ENCODE data around the gene GJB2.

The GJB2 gene

GRCh38 chr13:20193162-20193906 lies 596 bp upstream of the GJB2 start:
- Histone ChIP-seq H3K9me3 (ENCODE audit: control insufficient read depth, low read length) (no peaks in the 10 kb centered on the region), H3K27ac (ENCODE audit: insufficient read depth, low read length, poor library complexity, severe bottlenecking) (no peak overlapping the region), H3K4me1 (ENCODE audit: control insufficient read depth, insufficient read depth, low read length, poor library complexity, severe bottlenecking) (peaks cover 26% of the 10 kb centered on the region), H3K27me3 (replicated peaks; ENCODE audit: control insufficient read depth, insufficient read depth, low read length, poor library complexity, severe bottlenecking) (peaks cover 56% of the 10 kb centered on the region), H3K36me3 (ENCODE audit: control insufficient read depth, insufficient read depth, low read length) (no peaks in the 10 kb centered on the region), H3K4me3 (ENCODE audit: insufficient read depth, low read depth, low read length, poor library complexity, severe bottlenecking) (peak overlapping the region; percentile 56)
- no peak for DNase-seq

GRCh38 chr13:20192158-20192835 lies 441 bp downstream of the GJB2 start:
- Histone ChIP-seq H3K4me3 (ENCODE audit: insufficient read depth, low read depth, low read length, poor library complexity, severe bottlenecking) (peak overlapping the region; percentile 56), H3K36me3 (ENCODE audit: control insufficient read depth, insufficient read depth, low read length) (no peaks in the 10 kb centered on the region), H3K4me1 (ENCODE audit: control insufficient read depth, insufficient read depth, low read length, poor library complexity, severe bottlenecking) (peaks cover 26% of the 10 kb centered on the region), H3K9me3 (ENCODE audit: control insufficient read depth, low read length) (no peaks in the 10 kb centered on the region), H3K27ac (ENCODE audit: insufficient read depth, low read length, poor library complexity, severe bottlenecking) (no peak overlapping the region), H3K27me3 (replicated peaks; ENCODE audit: control insufficient read depth, insufficient read depth, low read length, poor library complexity, severe bottlenecking) (peaks cover 56% of the 10 kb centered on the region)
- no peak for DNase-seq

DNA sequence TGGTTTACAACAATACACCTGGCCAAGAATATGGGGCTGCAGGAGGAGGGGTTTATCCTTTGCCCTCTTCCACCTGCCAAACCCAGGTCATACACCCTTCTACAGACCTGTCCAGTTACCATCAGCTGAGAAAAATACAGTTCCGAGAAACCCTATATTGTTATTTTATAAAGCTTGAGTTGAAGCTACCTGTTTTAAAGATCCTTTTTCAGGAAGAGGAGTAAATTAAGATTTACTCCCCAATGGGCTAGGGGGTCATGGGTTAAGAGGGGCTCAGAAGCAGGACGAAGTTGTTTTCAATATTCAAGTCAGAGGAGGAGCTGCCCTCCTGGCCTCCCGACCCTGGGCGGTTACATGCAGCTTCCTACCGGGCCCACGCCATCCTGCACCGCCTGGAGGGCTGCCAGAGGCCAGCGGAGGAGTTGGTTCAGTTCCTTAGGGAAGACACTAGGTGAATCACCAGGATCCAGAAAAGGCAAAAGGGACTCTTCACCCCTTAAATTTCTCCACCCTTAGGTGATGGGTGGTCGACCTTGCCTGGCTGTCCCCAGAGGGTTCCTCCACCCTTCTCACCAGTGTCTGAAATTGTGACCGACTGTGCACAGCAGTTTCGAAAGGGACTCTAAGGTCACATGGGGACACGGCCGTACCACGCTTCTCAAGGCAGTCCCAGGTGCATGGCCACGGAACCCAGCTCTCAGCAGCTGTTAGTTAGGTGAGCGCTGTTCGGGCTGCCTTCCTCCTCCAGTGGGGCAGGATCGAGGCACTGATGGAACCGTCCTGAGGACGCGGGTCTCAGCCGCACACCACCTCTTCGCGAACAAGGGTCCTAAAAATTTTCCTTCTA lies 1.2 kb downstream of the GJB2 start:
- Histone ChIP-seq H3K27me3 (replicated peaks; ENCODE audit: control insufficient read depth, insufficient read depth, low read length, poor library complexity, severe bottlenecking) (peaks cover 50% of the 10 kb centered on the region), H3K27ac (ENCODE audit: insufficient read depth, low read length, poor library complexity, severe bottlenecking) (no peak overlapping the region), H3K9me3 (ENCODE audit: control insufficient read depth, low read length) (no peaks in the 10 kb centered on the region), H3K36me3 (ENCODE audit: control insufficient read depth, insufficient read depth, low read length) (no peaks in the 10 kb centered on the region), H3K4me3 (ENCODE audit: insufficient read depth, low read depth, low read length, poor library complexity, severe bottlenecking) (peak overlapping the region; percentile 56), H3K4me1 (ENCODE audit: control insufficient read depth, insufficient read depth, low read length, poor library complexity, severe bottlenecking) (peaks cover 26% of the 10 kb centered on the region)
- DNase-seq, result no peak

- Histone ChIP-seq H3K27me3 (replicated peaks; ENCODE audit: control insufficient read depth, insufficient read depth, low read length, poor library complexity, severe bottlenecking) (peaks cover 42% of the 10 kb centered on the region), H3K4me1 (ENCODE audit: control insufficient read depth, insufficient read depth, low read length, poor library complexity, severe bottlenecking) (peaks cover 26% of the 10 kb centered on the region), H3K27ac (ENCODE audit: insufficient read depth, low read length, poor library complexity, severe bottlenecking) (no peak overlapping the region), H3K36me3 (ENCODE audit: control insufficient read depth, insufficient read depth, low read length) (no peaks in the 10 kb centered on the region), H3K4me3 (ENCODE audit: insufficient read depth, low read depth, low read length, poor library complexity, severe bottlenecking) (no peak overlapping the region), H3K9me3 (ENCODE audit: control insufficient read depth, low read length) (no peaks in the 10 kb centered on the region)
- no peak for DNase-seq
These were observed 2.0 kb downstream of the GJB2 start for GRCh38 chr13:20190481-20191310.

DNA sequence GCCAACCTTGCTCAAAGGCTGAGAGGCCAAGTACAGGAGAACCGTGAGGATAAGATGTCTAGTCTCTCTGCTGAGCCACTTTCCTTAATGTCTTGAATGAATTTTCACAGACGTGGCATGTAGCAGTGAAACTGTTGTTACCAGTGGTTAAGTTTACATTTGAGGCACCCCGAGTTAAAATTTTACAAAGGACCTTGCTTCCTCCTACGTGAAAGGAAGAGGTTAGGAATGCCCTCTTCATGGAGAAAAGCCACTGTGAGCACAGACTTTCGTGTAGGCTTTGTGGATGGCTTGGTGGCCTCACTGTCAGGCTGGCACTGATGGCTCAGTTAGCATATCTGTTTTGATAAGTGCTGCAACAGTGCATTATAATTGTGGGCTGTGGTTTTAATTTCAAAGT lies 2.7 kb downstream of the GJB2 start:
- Histone ChIP-seq H3K9me3 (ENCODE audit: control insufficient read depth, low read length) (no peaks in the 10 kb centered on the region), H3K27ac (ENCODE audit: insufficient read depth, low read length, poor library complexity, severe bottlenecking) (no peak overlapping the region), H3K27me3 (replicated peaks; ENCODE audit: control insufficient read depth, insufficient read depth, low read length, poor library complexity, severe bottlenecking) (peaks cover 36% of the 10 kb centered on the region), H3K4me3 (ENCODE audit: insufficient read depth, low read depth, low read length, poor library complexity, severe bottlenecking) (no peak overlapping the region), H3K4me1 (ENCODE audit: control insufficient read depth, insufficient read depth, low read length, poor library complexity, severe bottlenecking) (peaks cover 26% of the 10 kb centered on the region), H3K36me3 (ENCODE audit: control insufficient read depth, insufficient read depth, low read length) (no peaks in the 10 kb centered on the region)
- no peak for DNase-seq

DNA sequence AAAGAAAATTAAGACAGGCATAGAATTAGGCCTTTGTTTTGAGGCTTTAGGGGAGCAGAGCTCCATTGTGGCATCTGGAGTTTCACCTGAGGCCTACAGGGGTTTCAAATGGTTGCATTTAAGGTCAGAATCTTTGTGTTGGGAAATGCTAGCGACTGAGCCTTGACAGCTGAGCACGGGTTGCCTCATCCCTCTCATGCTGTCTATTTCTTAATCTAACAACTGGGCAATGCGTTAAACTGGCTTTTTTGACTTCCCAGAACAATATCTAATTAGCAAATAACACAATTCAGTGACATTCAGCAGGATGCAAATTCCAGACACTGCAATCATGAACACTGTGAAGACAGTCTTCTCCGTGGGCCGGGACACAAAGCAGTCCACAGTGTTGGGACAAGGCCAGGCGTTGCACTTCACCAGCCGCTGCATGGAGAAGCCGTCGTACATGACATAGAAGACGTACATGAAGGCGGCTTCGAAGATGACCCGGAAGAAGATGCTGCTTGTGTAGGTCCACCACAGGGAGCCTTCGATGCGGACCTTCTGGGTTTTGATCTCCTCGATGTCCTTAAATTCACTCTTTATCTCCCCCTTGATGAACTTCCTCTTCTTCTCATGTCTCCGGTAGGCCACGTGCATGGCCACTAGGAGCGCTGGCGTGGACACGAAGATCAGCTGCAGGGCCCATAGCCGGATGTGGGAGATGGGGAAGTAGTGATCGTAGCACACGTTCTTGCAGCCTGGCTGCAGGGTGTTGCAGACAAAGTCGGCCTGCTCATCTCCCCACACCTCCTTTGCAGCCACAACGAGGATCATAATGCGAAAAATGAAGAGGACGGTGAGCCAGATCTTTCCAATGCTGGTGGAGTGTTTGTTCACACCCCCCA lies 3.8 kb downstream of the GJB2 start:
- no peak overlapping the region for H3K4me3 ChIP-seq (ENCODE audit: insufficient read depth, low read depth, low read length, poor library complexity, severe bottlenecking)
- peaks cover 25% of the 10 kb centered on the region for H3K27me3 ChIP-seq (replicated peaks; ENCODE audit: control insufficient read depth, insufficient read depth, low read length, poor library complexity, severe bottlenecking)
- H3K27ac ChIP-seq (ENCODE audit: insufficient read depth, low read length, poor library complexity, severe bottlenecking), result no peak overlapping the region
- H3K4me1 ChIP-seq (ENCODE audit: control insufficient read depth, insufficient read depth, low read length, poor library complexity, severe bottlenecking), result peaks cover 22% of the 10 kb centered on the region
- DNase-seq, result no peak
- no peaks in the 10 kb centered on the region for H3K9me3 ChIP-seq (ENCODE audit: control insufficient read depth, low read length)
- no peaks in the 10 kb centered on the region for H3K36me3 ChIP-seq (ENCODE audit: control insufficient read depth, insufficient read depth, low read length)

DNA sequence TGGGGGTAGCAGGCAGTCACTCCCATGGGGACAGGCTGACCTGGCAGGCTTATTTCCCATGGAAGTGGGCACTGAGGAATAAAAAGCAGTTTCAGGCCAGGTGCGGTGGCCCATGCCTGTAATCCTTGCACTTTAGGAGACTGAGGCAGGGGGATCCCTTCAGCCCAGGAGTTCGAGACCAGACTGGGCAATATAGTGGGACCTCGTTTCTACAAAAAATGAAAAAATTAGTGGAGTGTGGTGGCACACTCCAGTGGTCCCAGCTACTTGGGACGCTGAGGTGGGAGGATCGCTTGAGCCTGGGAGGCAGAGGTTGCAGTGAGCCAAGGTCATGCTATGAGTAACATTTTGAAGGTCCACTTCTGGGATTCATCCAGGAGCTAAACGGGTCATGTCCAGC lies 6.0 kb downstream of the GJB2 start:
- Histone ChIP-seq H3K36me3 (ENCODE audit: control insufficient read depth, insufficient read depth, low read length) (no peaks in the 10 kb centered on the region), H3K9me3 (ENCODE audit: control insufficient read depth, low read length) (no peaks in the 10 kb centered on the region), H3K4me1 (ENCODE audit: control insufficient read depth, insufficient read depth, low read length, poor library complexity, severe bottlenecking) (peaks cover under 1% of the 10 kb centered on the region), H3K27ac (ENCODE audit: insufficient read depth, low read length, poor library complexity, severe bottlenecking) (no peak overlapping the region), H3K27me3 (replicated peaks; ENCODE audit: control insufficient read depth, insufficient read depth, low read length, poor library complexity, severe bottlenecking) (peaks cover 3% of the 10 kb centered on the region), H3K4me3 (ENCODE audit: insufficient read depth, low read depth, low read length, poor library complexity, severe bottlenecking) (no peak overlapping the region)
- DNase-seq, result no peak

DNA sequence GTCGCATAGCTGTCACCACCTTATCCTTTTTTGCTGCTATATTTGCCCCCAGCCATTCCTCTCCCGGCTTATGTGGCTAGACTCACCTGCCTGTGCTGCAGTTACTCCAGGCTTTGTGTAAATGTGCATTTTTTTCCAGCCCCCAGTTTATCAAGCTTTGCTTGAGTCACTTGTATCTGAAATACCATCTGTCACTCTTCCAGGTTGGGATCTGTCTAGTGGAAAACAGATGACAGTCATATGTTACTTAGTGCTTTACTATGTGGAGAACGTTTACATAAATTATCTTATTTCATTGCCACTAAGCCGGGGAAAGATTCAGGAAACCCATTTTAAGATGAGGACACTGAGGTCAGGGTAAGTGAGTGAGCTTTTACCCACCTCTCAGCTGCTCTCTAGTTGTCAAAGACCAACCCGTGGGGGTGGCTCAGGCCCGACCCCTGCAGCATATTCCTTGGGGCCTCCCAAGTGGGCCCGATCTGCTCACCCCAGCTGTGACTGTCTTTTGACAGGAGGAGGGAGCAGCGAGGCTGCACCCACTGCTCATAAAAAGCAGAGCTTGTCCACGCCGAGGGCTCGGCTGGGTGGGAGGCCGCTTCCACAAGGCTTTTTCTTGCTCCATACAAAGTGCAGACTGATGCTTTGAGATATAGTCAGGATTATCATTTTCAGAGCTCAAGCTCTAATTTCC lies 7.2 kb downstream of the GJB2 start:
- no peak overlapping the region for H3K27ac ChIP-seq (ENCODE audit: insufficient read depth, low read length, poor library complexity, severe bottlenecking)
- no peak for DNase-seq
- no peaks in the 10 kb centered on the region for H3K36me3 ChIP-seq (ENCODE audit: control insufficient read depth, insufficient read depth, low read length)
- H3K9me3 ChIP-seq (ENCODE audit: control insufficient read depth, low read length), result no peaks in the 10 kb centered on the region
- H3K4me1 ChIP-seq (ENCODE audit: control insufficient read depth, insufficient read depth, low read length, poor library complexity, severe bottlenecking), result no peaks in the 10 kb centered on the region
- no peak overlapping the region for H3K4me3 ChIP-seq (ENCODE audit: insufficient read depth, low read depth, low read length, poor library complexity, severe bottlenecking)
- no peaks in the 10 kb centered on the region for H3K27me3 ChIP-seq (replicated peaks; ENCODE audit: control insufficient read depth, insufficient read depth, low read length, poor library complexity, severe bottlenecking)

Measured in effector memory CD4-positive, alpha-beta T cell (primary cell).